ENCODE results near the gene SCAF11. TPM values are rescaled to one million over a fixed set of nuclear protein-coding genes. Genes with fewer than 3 reads are reported as not detected.

Gene SCAF11
- polyA plus RNA-seq, 1 donor from 2014 or later: 20.4 TPM

- H3K36me3 ChIP-seq (ENCODE audit: insufficient read depth, low read length): no peaks in the 10 kb centered on the region
- H3F3A ChIP-seq (ENCODE audit: insufficient read depth, low read length, poor library complexity, severe bottlenecking): no peaks in the 10 kb centered on the region
- H3K9me2 ChIP-seq (ENCODE audit: insufficient read depth, low read length): no peaks in the 10 kb centered on the region
- H2AFZ ChIP-seq (ENCODE audit: low read depth, low read length): no peak overlapping the region
- no peak overlapping the region for H3K9ac ChIP-seq (ENCODE audit: low read length)
- H3K4me3 ChIP-seq (ENCODE audit: low read length): no peak overlapping the region
- no peaks in the 10 kb centered on the region for H3K79me2 ChIP-seq (replicated peaks; ENCODE audit: insufficient read depth, low read length)
- no peak overlapping the region for H3K27ac ChIP-seq (ENCODE audit: low read length)
- H3K4me2 ChIP-seq (ENCODE audit: low read length): no peak overlapping the region
- H4K20me1 ChIP-seq (ENCODE audit: insufficient read depth): no peaks in the 10 kb centered on the region
- TF ChIP-seq RAD21 (conservative IDR thresholded peaks at IDR 0.05) (no peak), EZH2 (IDR thresholded peaks at IDR 0.05; ENCODE audit: borderline replicate concordance, insufficient read depth, low read length, poor library complexity, severe bottlenecking) (no peak), SMC3 (conservative IDR thresholded peaks at IDR 0.05; ENCODE audit: poor library complexity) (no peak), REST (IDR thresholded peaks at IDR 0.05; ENCODE audit: borderline replicate concordance) (no peak), MXI1 (conservative IDR thresholded peaks at IDR 0.05; ENCODE audit: poor library complexity, severe bottlenecking) (no peak), EP300 (conservative IDR thresholded peaks at IDR 0.05; ENCODE audit: poor library complexity, severe bottlenecking) (no peak), CTCF (IDR thresholded peaks at IDR 0.05; ENCODE audit: poor library complexity, severe bottlenecking) (no peak), POLR2AphosphoS5 (IDR thresholded peaks at IDR 0.05) (no peak), TAF1 (IDR thresholded peaks at IDR 0.05; ENCODE audit: low read depth) (no peak)
- H3K9me3 ChIP-seq (ENCODE audit: low read length): peaks cover 6% of the 10 kb centered on the region
- no peaks in the 10 kb centered on the region for H3K27me3 ChIP-seq (ENCODE audit: insufficient read depth, low read depth, low read length)
Measured at GRCh38 chr12:46027172-46027571, 36.8 kb upstream of the SCAF11 start.

- TF ChIP-seq SMC3 (conservative IDR thresholded peaks at IDR 0.05; ENCODE audit: poor library complexity) (no peak), POLR2AphosphoS5 (IDR thresholded peaks at IDR 0.05) (no peak), TAF1 (IDR thresholded peaks at IDR 0.05; ENCODE audit: low read depth) (no peak), MXI1 (conservative IDR thresholded peaks at IDR 0.05; ENCODE audit: poor library complexity, severe bottlenecking) (no peak), REST (IDR thresholded peaks at IDR 0.05; ENCODE audit: borderline replicate concordance) (no peak), EZH2 (IDR thresholded peaks at IDR 0.05; ENCODE audit: borderline replicate concordance, insufficient read depth, low read length, poor library complexity, severe bottlenecking) (no peak), RAD21 (conservative IDR thresholded peaks at IDR 0.05) (no peak)
- Histone ChIP-seq H3K36me3 (ENCODE audit: insufficient read depth, low read length) (no peaks in the 10 kb centered on the region), H2AFZ (ENCODE audit: low read depth, low read length) (no peak overlapping the region), H3K4me2 (ENCODE audit: low read length) (no peak overlapping the region), H3K9ac (ENCODE audit: low read length) (no peak overlapping the region), H3K4me3 (ENCODE audit: low read length) (no peak overlapping the region), H3K79me2 (replicated peaks; ENCODE audit: insufficient read depth, low read length) (no peaks in the 10 kb centered on the region), H3F3A (ENCODE audit: insufficient read depth, low read length, poor library complexity, severe bottlenecking) (no peaks in the 10 kb centered on the region), H3K27ac (ENCODE audit: low read length) (no peak overlapping the region), H3K9me3 (ENCODE audit: low read length) (peaks cover 6% of the 10 kb centered on the region), H4K20me1 (ENCODE audit: insufficient read depth) (no peaks in the 10 kb centered on the region), H3K9me2 (ENCODE audit: insufficient read depth, low read length) (no peaks in the 10 kb centered on the region), H3K27me3 (ENCODE audit: insufficient read depth, low read depth, low read length) (no peaks in the 10 kb centered on the region)
Measured at GRCh38 chr12:46024099-46024498, 33.7 kb upstream of the SCAF11 start.

All from neural cell (in vitro differentiated cells).